HG03439 (cell line): Measurements from ENCODE around the gene CFB.
"Not testable (repeated sequence)": the region's sequence is repeated elsewhere in the genome, so short reads cannot be mapped to it uniquely, and the experiment has no call there.

Experiments used
- ATAC-seq: cut with Tn5 transposase; IDR thresholded peaks from one replicate; pipeline ENCODE4 v1.9.1; 2021; ENCODE audit warnings: mild to moderate bottlenecking, moderate library complexity; ENCODE audit not compliant: unreplicated experiment

CFB gene

DNA sequence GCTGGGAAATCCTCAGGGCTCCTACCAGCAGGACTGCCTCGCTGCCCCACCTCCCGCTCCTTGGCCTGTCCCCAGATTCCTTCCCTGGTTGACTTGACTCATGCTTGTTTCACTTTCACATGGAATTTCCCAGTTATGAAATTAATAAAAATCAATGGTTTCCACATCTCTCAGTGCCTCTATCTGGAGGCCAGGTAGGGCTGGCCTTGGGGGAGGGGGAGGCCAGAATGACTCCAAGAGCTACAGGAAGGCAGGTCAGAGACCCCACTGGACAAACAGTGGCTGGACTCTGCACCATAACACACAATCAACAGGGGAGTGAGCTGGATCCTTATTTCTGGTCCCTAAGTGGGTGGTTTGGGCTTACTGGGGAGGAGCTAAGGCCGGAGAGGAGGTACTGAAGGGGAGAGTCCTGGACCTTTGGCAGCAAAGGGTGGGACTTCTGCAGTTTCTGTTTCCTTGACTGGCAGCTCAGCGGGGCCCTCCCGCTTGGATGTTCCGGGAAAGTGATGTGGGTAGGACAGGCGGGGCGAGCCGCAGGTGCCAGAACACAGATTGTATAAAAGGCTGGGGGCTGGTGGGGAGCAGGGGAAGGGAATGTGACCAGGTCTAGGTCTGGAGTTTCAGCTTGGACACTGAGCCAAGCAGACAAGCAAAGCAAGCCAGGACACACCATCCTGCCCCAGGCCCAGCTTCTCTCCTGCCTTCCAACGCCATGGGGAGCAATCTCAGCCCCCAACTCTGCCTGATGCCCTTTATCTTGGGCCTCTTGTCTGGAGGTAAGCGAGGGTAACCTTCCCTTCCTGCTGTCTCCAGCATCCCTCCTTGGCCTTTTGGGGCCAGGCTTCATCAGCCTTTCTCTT, at the start of gene CFB:
Gene CFB (plus strand): TSS at position 589 of the 863 bp plus-strand sequence. CDS start 127 bp downstream, at position 716.
- no peak for ATAC-seq

- no peak for ATAC-seq
These were observed 49.4 kb upstream of the CFB start for GRCh38 chr6:31896493-31896855.

- no peak for ATAC-seq
These were observed 48.9 kb upstream of the CFB start for GRCh38 chr6:31896856-31897611.

- peak; percentile 38 for ATAC-seq
These were observed 48.1 kb upstream of the CFB start, which contains the start of gene EHMT2 for GRCh38 chr6:31897612-31898382. Gene EHMT2 (minus strand): TSS chr6:31897698. CDS start chr6:31897677, 21 bp downstream.

GRCh38 chr6:31898383-31899011, 47.4 kb upstream of the CFB start:
- ATAC-seq = no peak

DNA sequence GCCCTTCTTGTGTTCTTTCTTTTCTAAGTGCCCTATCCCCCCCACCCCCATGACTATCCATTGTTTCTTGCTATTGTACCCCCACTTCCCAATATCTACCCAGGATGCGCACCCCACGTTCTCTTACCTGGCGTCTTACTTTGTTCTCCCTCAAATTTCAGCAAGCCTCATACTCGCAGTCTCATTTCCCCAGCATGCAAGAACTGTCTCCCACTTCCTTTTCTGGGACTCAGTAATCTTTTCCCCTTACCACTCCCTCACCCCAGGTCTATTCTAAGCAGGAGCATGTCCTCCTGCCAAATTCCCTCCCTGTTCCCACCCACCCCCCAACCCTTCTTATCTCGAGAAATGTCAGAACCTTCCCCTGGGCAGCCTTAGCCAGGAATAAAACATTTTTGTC, 46.7 kb upstream of the CFB start:
- ATAC-seq = no peak

DNA sequence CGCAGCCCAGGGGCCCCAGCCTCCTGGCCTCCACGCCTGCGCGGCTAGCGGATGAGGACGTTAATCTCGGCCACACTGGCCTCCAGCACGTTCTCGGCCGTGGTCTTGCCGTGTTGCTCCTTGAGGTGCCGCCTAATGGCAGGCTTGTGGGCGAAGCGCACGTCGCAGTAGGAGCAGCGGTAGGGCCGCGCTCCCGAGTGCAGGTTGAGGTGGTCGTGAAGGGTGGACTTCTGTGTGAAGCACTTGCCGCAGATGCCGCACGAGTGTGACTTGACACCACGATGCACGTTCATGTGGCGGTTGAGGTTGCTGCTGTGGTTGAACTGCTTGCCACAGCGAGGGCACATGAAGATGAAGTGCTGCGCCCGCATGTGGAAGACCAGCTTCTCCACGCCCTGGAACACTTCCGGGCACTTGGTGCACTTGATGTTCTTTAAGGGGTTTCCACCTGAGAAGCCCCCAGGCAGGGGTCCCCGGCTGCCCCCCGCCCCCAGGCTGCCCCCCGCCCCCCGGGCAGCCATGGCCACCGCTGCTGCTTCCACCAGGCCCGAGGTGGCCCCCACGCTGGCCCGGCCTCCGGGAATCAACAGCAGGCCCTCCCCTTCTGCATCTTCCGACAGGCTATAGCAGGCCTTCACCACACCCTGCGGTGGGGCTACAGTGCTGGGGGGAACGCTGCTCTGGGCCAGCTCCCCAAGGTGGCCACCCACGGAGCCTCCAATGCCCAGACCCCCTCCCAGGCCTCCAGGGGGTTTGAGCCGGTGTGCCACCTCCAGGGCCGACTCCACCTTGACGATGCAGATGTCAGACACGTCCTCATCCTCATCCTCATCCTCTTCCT, 45.8 kb upstream of the CFB start:
- no peak for ATAC-seq

GRCh38 chr6:31900917-31901414, 44.9 kb upstream of the CFB start:
- ATAC-seq = no peak

DNA sequence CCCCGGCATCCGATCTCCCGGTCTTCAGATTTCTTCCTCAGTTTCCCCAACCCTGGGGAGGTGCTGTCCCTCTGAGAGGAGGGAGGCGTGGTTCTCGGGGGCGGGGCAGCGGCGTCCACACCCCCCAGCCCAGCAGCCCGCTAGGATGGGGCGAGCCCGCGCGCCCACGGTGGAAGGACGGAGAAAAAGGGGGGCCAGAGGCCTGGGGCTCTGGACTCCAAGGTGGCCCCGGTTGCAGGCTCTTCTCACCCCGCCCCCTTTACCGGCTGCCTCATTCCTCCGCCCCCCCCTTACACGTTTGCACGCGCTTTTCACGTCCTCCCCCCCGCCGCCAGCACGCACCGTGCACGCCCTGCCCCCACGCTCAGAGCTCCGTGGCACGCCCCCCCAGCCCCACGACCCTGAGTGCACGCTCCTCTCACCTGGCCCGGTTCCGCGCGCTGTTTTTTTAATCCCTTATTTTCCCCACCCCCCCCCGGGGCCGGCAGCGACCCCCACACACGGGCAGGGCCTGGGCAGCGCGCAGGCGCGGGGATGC, 44.4 kb upstream of the CFB start:
- ATAC-seq = no peak

DNA sequence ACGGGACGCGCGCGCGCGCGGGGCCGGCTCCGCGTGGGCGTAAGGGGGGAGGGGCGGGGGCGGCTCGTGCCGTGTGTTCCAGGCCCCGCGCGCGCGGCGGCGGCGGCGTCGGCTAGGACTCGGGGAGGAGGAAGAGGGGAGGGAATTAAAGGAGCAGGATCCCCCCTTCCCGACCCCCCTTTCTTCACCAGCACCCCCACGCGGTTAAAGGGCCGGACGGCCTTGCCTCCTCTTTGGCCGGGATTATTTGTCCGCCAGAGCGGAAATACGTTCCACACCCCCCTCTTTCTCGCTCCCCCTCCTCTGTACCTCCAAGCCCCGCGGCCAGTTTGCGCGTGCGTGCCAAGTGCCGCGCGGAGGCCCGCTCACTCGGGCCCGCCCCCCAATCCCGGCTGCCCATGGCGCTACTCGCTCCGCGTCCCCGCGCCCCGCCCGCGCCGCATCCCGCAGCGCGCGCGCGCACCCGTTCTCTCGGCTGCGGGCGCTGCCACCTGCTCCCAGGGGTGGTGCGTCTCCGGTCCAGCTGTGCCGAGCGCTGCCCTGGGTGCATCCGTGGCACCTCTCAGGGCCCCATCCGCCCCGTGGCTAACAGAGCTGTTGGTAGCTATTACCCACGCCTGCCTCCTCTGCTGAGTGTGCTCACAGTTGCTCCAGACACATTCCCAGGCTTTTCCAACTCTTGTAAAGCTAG, 43.8 kb upstream of the CFB start, which contains the start of gene ZBTB12:
Gene ZBTB12 (minus strand): TSS at position 134 of the 691 bp plus-strand sequence. CDS start 781 bp downstream, outside the sequence.
- ATAC-seq = peak; percentile 47

GRCh38 chr6:31903957-31904356, 41.9 kb upstream of the CFB start:
- no peak for ATAC-seq

- ATAC-seq = no peak
These were observed 40.9 kb upstream of the CFB start for GRCh38 chr6:31905041-31905440.

DNA sequence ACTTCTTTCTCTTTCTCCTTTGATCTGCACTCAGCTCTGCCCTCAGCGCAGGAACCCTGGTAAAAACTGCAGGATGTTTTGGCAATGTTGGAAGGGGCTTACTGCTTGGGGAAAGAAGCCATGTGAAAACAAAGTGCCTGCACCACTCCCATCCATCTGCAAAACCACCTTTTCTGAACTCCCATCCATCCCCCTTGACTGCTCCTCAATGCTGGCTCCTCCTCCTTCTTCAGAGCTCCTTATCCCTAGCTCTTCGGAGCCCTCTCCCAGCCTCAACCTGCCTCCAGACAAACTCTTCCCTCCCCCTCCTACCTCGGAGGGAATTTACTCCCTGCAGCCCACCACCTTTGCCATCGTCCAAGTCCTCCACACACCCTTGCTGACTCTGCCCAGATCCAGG, 39.8 kb upstream of the CFB start:
- no peak for ATAC-seq

- not testable (repeated sequence) for ATAC-seq
These were observed 39.2 kb upstream of the CFB start for GRCh38 chr6:31906727-31907126.

DNA sequence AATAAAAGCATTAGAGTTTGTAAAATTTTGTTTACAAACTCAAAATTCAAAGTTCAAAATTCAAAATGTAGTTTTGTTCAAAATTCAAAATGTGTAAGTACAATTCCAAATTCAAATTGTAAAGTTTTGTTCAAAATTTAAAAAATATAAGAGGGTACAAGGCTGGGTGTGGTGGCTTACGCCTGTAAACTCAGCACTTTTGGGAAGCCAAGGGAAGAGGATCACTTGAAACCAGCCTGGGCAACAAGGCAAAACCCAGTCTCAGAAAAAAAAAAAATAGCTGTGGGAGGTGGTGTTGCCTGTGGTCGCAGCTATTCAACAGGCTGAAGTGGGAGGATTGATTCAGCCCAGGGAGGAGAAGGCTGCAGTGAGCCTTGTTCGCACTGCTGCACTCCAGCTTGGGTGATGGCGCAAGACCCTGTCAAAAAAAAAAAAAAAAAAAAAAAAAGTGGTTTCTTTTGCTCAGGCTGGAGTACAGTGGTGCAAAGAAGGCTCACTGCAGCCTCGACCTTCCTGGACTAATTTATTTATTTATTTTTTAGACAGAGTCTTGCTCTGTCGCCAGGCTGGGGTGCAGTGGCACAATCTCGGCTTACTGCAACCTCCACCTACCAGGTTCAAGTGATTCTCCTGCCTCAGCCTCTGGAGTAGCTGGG, 38.6 kb upstream of the CFB start:
- ATAC-seq = no peak

DNA sequence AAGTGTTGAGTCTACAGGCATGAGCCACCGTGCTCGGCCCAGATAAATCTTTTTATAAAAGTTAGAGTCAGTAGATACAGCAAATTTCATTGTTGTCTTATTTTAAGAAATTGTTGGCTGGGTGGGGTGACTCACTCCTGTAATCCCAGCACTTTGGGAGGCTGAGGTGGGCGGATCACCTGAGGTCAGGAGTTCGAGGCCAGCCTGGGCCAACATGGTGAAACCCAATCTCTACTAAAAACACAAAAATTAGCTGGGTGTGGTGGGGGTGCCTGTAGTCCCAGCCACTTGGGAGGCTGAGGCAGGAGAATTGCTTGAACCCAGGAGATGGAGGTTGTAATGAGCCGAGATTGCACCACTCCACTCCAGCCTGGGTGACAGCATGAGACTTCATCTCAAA, 37.6 kb upstream of the CFB start:
- not testable (repeated sequence) for ATAC-seq

DNA sequence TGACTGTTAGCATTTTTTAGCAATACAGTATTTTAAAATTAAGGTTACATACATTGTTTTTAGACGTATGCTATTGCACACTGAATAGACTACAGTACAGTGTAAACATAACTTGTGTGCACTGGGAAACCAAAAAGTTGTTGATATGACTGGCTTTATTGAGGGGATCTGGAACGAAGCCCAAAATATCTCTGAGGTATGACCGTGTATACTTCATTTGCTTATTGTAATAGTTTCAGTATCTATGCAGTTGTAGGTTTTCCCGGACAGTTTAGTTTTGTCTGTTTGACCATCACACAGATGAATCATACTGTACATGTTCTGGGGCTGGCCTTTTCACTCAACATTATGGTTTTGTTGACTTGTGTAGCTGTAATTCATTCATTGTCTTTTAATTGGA, 37.1 kb upstream of the CFB start:
- peak; percentile 76 for ATAC-seq

DNA sequence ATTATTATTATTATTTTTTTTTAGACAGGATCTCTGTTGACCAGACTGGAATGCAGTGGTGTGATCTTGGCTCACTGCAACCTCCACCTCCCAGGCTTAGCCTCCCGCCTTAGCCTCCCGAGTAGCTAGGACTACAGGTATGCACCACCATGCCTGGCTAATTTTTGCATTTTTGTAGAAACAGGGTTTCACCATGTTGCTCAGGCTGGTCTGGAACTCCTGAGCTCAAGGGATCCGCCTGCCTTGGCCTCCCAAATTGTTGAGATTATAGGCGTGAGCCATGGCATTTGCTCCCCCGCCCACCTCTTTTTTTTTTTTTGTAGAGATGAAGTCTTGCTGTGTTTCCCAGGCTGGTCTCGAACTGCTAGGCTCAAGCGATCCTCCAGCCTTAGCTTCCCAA, 36.6 kb upstream of the CFB start:
- peak; percentile 4 for ATAC-seq
